GM12874 (cell line): ENCODE data around the gene ECD.

Experiments used
- TF ChIP-seq, protein P1 (sequence below): IDR thresholded peaks from 2 replicates; pipeline ENCODE4 v1.5.1; 2011; ENCODE audit warnings: low read depth, mild to moderate bottlenecking, control low read depth, low read length, moderate library complexity; ENCODE audit not compliant: insufficient read depth

Gene ECD

DNA sequence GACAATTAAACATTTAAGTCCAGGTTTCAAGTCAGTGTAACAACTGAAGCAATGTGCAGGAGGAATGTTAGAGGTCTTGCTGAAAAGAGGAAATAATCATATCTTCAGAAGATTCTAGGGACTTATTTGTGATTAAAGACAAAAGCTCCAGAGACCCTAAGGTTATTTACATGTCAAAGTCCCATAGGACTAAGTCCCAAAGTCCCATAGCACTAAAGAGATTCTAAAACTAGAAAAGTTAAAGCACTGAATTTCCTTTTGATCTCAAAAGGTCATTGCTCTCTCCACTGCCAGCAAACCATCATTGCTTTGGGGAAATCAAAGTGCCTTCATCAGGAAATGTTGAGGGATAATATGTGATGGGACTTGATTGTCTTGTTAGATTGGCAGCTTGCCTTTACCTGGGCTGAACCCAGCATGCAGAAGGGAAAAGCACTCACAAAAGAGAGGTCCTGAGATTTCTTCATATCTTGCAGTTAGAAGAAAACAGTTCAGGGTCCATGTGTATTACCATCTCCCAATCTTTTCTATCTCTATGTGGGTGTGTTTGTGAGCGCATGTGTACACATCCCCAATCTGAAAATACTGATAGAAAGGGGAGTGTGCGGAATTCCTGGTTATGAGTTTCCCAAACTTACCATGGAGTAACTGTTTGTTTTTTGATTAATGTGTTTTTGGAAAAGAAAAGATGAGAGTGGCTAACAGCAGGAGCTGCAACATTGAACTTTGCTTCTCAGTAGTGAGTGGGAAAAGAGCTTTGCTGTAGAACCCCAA lies 35.7 kb downstream of the ECD start:
- TF ChIP-seq, protein P1, sequence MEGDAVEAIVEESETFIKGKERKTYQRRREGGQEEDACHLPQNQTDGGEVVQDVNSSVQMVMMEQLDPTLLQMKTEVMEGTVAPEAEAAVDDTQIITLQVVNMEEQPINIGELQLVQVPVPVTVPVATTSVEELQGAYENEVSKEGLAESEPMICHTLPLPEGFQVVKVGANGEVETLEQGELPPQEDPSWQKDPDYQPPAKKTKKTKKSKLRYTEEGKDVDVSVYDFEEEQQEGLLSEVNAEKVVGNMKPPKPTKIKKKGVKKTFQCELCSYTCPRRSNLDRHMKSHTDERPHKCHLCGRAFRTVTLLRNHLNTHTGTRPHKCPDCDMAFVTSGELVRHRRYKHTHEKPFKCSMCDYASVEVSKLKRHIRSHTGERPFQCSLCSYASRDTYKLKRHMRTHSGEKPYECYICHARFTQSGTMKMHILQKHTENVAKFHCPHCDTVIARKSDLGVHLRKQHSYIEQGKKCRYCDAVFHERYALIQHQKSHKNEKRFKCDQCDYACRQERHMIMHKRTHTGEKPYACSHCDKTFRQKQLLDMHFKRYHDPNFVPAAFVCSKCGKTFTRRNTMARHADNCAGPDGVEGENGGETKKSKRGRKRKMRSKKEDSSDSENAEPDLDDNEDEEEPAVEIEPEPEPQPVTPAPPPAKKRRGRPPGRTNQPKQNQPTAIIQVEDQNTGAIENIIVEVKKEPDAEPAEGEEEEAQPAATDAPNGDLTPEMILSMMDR: no peak

DNA sequence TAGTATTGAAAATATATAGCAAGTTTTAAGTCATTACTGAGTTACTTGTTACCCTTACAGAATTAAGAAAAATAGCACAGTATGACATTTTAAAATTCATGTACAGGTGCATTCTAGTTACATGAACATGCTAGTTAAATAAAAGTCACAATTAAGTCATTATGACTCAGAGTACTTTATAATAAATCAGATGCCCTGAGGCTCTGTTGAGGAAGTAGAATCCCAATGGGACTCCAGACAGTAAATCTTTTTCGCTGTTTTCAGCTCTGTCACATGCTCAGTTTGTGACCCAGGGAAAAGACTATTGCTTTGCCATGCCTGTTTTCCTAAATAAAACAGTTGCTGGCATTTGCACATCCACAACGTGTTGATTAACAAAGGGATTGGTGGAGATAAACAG lies 36.5 kb downstream of the ECD start:
- TF ChIP-seq, protein P1: no peak

DNA sequence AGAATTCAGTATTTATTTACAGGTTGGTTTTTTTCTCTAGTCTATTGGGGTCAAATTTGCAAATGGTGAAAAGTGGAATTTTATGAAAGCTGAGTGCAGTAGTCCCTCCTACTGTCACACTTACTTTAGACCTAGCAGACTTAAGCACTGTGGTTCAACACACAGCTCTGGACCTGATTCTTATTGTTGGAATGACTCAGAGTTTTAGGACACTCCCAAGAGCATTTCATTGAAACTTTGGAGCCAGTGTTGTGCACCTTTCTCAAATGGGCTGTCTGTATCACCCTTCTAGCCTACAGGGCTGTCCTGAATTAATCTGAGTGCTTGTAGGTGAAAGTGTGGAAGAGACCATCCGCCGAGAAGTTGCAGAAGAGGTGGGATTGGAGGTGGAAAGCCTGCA lies 41.5 kb downstream of the ECD start:
- TF ChIP-seq, protein P1: no peak

DNA sequence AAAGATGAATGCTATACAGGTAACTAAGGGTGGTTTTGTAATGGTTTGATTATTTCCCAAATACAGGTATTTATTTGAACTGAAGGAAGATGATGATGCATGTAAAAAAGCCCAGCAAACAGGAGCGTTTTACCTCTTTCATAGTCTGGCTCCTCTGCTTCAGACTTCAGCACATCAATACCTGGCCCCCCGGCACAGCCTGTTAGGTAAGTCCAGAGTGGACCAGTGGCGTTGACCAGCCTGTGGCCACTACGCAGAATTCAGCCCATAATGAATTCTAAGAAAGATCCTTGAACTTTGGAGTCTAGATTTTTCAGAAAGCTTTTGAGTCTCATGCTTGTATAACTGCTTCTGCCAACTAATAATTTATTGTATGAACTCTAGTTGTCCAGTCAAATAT lies 47.9 kb downstream of the ECD start:
- TF ChIP-seq, protein P1: no peak

DNA sequence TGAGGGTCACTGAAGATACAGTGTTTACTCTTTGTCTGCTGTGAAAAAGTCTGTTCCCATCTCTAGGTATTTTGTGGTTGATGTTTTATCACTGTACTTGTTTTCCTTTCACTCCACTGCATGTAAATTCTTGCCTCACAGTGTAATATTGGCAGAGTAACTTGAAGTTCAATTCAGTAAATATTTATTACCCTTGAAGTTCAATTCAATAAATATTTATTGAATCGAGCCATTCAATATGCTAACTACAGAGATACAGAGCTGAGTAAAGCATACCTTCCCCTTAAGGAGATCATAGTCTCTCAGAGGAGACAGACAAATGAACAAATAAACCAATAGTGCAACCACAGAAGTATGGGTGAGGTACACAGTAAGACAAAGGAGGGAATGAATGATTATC lies 48.4 kb downstream of the ECD start:
- TF ChIP-seq, protein P1: no peak

DNA sequence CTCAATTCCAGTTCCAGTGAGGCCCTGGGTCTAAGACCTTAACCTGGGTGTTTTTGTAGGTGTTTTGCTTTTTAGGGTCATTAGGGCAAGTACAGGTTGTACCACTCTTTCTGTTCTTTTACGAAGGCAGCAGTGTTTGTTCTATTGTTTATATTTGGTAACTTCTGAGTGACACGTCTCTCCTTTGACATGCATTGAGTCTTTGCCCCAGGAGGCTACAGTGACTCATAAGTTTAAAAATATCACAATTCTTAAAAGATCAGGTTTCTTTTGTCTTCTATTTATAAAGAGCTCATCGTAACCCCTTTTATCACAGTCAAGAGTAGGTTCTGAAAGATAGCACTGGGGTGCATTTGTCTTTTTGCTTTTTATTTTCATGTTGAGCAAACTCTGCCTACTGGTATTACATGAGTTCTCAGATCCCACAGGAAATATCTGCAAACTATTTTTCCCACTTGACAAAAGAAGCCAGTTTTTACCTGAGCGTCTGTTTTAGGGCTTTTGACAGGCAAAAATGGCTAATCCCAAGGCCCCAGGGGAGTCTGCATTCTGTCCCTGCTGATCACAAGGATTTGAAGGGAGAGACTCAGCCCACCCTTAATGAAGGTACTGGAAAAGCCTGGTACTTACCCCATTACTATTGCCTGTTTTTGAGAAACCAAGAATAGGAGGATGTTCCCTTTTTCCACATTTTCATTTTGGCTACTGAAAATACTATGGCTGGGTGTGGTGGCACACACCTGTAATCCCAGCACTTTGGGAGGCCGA lies 49.6 kb downstream of the ECD start:
- TF ChIP-seq, protein P1: no peak

GRCh38 chr10:73116017-73116416 lies 51.8 kb downstream of the ECD start:
- TF ChIP-seq, protein P1: no peak
